Ishikawa (cell line): ENCODE measurements around the gene PATE4.

ENCODE experiments used
- CEBPB ChIP-seq: IDR thresholded peaks from 2 replicates; pipeline ENCODE4 v1.6.1; 2012
- CREB1 ChIP-seq: IDR thresholded peaks from 2 replicates; pipeline ENCODE4 v1.6.1; 2012; ENCODE audit warnings: low read depth
- EGR1 ChIP-seq: IDR thresholded peaks from 2 replicates; pipeline ENCODE4 v1.6.1; 2012
- RAD21 ChIP-seq: IDR thresholded peaks from 2 replicates; pipeline ENCODE4 v1.6.1; 2012; ENCODE audit warnings: low read depth
- REST ChIP-seq: IDR thresholded peaks from 2 replicates; pipeline ENCODE4 v1.6.1; 2012; ENCODE audit warnings: low read depth, mild to moderate bottlenecking
- TCF12 ChIP-seq: IDR thresholded peaks from 2 replicates; pipeline ENCODE4 v1.6.1; 2012; ENCODE audit warnings: low read depth
- YY1 ChIP-seq: IDR thresholded peaks from 2 replicates; pipeline ENCODE4 v1.6.1; 2012; ENCODE audit warnings: low read depth

DNA sequence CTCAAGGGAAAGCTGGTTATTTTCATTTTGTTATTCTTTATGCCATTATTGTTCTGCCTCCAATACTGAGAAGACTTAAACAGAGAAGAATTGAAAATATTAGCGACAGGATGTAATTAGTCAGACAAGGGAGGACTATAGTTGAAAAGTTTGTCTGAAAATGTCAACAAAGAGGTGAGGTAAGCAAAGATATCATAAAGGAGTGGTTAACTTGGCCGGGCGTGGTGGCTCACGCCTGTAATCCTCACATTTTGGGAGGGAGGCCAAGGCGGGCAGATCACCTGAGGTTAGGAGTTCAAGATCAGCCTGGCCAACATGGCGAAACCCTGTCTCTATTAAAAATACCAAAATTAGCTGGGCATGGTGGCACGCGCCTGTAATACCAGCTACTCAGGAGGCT, 50.3 kb downstream of the PATE4 start:
- TF ChIP-seq CREB1 (no peak), EGR1 (no peak), YY1 (no peak), CEBPB (no peak), TCF12 (no peak), RAD21 (no peak), REST (no peak)
